Erythroblast (primary cell): ENCODE results near the gene ANKRD9.

Source experiments
- GATA1 ChIP-seq: IDR thresholded peaks from 2 replicates; pipeline ENCODE4 v1.6.1; 2011; ENCODE audit warnings: low read depth, mild to moderate bottlenecking, control low read depth, low read length, moderate library complexity
- POLR2A ChIP-seq: IDR thresholded peaks from 2 replicates; pipeline ENCODE4 v1.6.1; 2011; ENCODE audit warnings: mild to moderate bottlenecking, low read length

DNA sequence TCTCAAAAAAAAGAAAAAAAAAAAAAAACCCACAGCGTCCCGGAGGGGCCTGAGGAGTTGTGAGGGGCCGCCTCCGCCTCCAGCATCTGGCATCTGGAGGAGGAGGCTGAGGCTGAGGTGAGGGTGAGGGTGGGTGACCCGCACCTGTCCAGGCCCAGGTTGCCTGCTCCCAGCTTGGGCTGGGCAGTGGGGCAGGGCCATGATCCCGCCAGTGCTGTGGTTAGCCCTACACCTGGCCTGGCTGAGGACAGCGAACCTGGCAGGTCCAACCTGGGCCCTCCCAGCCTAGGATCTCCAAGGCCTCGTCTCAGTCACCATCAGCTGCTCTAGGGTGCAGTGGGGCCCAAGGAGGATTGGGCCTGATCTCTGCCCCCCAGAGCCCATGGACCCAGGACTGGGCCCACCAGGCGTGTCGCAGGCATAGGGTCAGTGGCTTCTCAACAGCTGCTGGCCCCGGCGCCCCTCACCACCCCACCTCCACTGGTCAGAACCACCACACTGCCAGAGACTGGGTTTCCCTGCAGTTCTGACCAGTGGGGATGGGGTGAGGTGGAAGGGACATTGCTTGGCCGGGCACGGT is 46.6 kb upstream of the ANKRD9 start:
- TF ChIP-seq POLR2A, result no peak
- TF ChIP-seq GATA1, result no peak
